Muscle layer of colon (tissue), 2 donors: ENCODE measurements around the gene QPCTL.

ENCODE experiments used
- H3K27ac ChIP-seq: one replicate; pipeline ENCODE4 v1.7.0; 2013; ENCODE audit warnings: low read depth, mild to moderate bottlenecking, low read length, moderate library complexity
- H3K27me3 ChIP-seq, 2 donors: one replicate each; pipeline ENCODE4 v1.7.0; 2013; ENCODE audit warnings: low read length in 2 of 2, mild to moderate bottlenecking in 2 of 2; ENCODE audit not compliant: insufficient read depth in 2 of 2, control insufficient read depth in 1 of 2
- H3K36me3 ChIP-seq: one replicate; pipeline ENCODE4 v1.7.0; 2013; ENCODE audit warnings: mild to moderate bottlenecking, low read length; ENCODE audit not compliant: insufficient read depth
- H3K4me1 ChIP-seq: one replicate; pipeline ENCODE4 v1.7.0; 2013; ENCODE audit warnings: mild to moderate bottlenecking, low read length; ENCODE audit not compliant: insufficient read depth
- H3K4me3 ChIP-seq, 2 donors: one replicate each; pipeline ENCODE4 v1.7.0; 2013; ENCODE audit warnings: low read length in 2 of 2, low read depth in 1 of 2, mild to moderate bottlenecking in 1 of 2, moderate library complexity in 1 of 2
- H3K9ac ChIP-seq: one replicate; pipeline ENCODE4 v1.7.0; 2013; ENCODE audit warnings: low read length
- H3K9me3 ChIP-seq: one replicate; pipeline ENCODE4 v1.7.0; 2013; ENCODE audit warnings: mild to moderate bottlenecking, low read length
- donor health status: abdominal sarcoma.
- donor health status: Adenocarcinoma of cecum.

QPCTL gene

DNA sequence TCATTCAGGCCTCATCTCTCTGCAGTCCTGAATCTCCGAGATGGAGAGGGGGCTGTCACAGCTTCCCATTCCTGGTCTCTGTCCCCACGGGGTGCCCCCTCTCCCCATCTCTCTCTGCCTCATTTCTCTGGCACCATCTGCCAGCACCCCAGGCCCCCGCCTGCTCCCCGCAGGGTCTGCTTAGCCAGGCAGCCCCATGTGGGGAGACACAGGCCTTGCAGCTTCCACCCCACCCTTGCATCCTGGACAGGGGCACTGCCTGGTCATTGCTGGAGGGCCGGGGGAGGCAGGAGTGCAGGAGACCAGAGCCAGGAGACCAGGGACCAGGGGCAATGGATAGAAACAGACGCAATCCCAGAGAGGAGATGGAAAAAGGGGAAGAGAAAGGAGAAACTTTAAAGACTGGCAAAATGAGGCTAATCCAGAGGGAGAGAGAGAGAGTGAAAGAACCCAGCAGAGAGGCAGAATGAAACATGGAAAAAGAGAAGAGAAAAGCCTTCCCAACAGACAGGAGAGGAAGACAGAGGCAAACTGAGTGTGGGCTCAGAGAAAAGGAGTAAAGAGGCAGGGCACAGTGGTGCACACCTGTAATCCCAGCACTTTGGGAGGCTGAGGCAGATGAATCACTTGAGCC is 33.3 kb upstream of the QPCTL start:
- no peak overlapping the region for H3K4me3 ChIP-seq
- no peak overlapping the region for H3K9ac ChIP-seq
- no peak overlapping the region for H3K27ac ChIP-seq
- no peaks in the 10 kb centered on the region for H3K36me3 ChIP-seq
- H3K27me3 ChIP-seq, result peaks cover 0 to 10% of the 10 kb centered on the region in 2 donors
- H3K4me1 ChIP-seq, result no peaks in the 10 kb centered on the region
- no peaks in the 10 kb centered on the region for H3K9me3 ChIP-seq

DNA sequence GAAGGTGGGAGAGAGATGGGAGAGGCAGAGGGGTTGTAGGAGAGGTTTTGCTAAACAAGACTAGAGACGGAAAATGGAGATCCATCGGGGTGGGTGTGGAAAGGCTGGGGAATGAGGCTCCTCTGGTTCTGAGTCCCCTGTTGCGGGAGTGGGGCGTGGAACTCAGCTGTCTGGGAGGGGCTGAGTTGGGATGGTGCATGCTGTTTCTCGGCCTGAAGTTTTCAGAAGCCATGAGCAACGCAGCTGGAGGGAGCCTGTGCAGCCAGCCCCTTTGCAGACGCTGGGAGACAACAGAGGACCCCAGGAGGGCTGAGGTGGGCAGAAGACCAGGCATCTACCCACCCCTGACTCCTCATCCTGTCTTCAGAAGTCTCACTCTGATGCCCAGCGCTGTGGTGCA is 31.8 kb upstream of the QPCTL start:
- H3K27me3 ChIP-seq, result peaks cover 0 to 14% of the 10 kb centered on the region in 2 donors

DNA sequence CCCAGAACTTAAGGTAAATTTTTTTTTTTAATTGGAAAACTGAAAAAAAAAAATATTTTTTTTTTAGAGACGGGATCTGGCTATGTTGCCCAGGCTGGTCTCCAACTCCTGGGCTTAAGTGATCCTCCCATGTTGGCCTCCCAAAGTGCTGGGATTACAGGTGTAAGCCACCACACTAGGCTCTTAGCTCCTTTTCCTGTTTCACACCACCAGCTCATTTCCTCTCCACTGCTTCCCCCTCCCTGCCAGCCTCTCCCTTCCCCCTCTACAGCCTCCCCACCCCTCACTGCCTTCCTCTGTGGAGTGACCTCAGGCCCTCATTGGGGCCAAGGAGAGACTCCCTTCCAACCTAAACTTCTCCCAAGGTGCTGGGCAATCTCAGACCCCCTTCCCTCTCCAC is 28.7 kb upstream of the QPCTL start:
- Histone ChIP-seq H3K9me3 (no peaks in the 10 kb centered on the region), H3K27ac (no peak overlapping the region), H3K4me3 (no peak overlapping the region), H3K4me1 (peaks cover 8% of the 10 kb centered on the region), H3K27me3 (peaks cover 13 to 27% of the 10 kb centered on the region in 2 donors), H3K9ac (no peak overlapping the region), H3K36me3 (no peaks in the 10 kb centered on the region)

More for the DNA sequence above, 31.8 kb upstream of the QPCTL start:
- Histone ChIP-seq H3K27ac (no peak overlapping the region), H3K9me3 (no peaks in the 10 kb centered on the region), H3K36me3 (no peaks in the 10 kb centered on the region), H3K4me3 (no peak overlapping the region), H3K9ac (no peak overlapping the region), H3K4me1 (no peaks in the 10 kb centered on the region)

DNA sequence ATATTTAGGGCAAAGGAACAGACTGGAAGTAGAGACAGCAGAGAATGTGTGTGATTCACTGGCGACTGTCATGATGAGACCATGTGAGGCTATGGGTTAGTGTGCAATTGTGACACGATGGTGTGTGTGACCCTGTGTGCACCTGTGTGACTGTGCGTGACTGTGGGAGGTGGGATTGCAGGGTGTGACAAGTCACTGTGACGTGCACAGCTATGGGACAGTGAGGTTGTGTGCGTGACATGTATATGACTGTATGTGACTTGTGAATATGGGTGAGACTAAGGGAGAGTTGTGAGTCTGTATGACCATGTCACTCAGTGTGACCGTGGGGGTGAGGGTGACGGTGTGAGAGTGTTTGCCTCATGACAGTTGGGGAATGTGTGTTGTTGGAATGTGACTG is 27.9 kb upstream of the QPCTL start:
- no peak overlapping the region for H3K9ac ChIP-seq
- H3K27me3 ChIP-seq, result peaks cover 18 to 29% of the 10 kb centered on the region in 2 donors

DNA sequence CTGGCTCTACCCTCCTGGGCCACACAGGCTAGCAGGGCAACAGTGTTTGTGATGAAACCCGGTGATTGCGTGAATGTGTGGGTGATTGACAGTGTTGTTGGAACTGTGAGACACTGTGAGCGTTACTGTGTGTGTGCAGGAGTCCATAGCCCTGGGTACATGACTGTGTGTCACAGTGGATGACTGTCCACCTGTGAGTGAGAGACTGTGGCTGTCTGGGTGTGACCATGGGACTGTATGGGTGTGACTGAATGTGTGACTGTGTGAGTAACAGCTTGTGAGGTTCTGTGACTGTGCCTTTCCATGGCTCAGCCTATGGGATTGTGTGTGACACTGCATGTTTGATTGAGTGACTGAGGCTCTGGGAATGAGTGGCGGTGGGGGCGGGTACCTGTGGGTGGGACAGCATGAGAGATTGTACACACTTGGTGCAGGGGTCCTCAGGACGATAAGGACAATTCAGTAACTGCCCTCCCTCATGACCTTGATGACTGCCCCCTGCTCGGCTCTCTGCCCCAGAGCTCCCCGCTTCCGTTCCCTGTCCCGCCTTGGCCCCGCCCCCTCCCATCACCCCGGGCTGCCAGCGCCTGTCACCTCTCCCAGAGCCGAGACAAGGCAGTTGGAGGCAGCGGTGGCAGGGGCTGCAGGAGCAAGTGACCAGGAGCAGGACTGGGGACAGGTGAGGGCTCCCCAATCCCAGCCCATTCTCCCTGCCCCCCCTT is 24.7 kb upstream of the QPCTL start, which contains the start of gene GIPR:
Gene GIPR, plus strand, starts transcription at position 602 of the 722 bp plus-strand sequence. CDS start 1,300 bp downstream, outside the sequence.
- Histone ChIP-seq H3K36me3 (no peaks in the 10 kb centered on the region), H3K4me1 (peaks cover 12% of the 10 kb centered on the region), H3K9me3 (no peaks in the 10 kb centered on the region), H3K4me3 (peak within 1 kb of the TSS in 1 of 2 donors; percentile 32), H3K27ac (no peak within 1 kb of the TSS), H3K27me3 (peaks cover 30 to 59% of the 10 kb centered on the region in 2 donors), H3K9ac (no peak within 1 kb of the TSS)

More for the DNA sequence above, 27.9 kb upstream of the QPCTL start:
- no peak overlapping the region for H3K4me3 ChIP-seq
- peaks cover 12% of the 10 kb centered on the region for H3K4me1 ChIP-seq
- no peaks in the 10 kb centered on the region for H3K9me3 ChIP-seq
- H3K27ac ChIP-seq, result no peak overlapping the region
- H3K36me3 ChIP-seq, result no peaks in the 10 kb centered on the region

DNA sequence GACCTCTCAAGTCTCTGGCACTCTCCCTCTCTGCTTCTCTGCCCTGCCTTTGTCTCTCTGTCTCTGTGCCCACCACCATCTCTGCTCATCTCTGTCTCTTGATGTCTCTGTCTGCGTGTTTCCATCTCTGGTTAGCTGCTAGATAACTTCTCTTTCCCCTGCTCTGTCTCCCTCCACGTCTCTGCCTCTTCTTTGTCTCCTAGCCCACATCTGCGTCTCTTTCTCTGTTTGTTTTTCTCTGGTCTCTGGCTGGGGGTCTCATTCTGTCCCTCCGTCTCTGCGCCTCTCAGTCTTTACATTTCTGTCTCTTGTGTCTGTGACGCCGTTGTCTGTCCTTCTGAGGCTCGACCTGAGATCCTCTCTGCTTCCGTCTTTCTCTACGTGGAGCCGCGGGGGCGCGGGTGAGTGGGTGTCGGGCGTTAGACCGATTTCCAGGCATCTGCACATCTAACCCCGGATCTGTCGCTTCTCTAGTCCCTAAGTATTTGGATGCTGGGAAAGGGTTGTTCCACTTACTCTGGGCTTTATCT is 24.1 kb upstream of the QPCTL start:
- no peaks in the 10 kb centered on the region for H3K9me3 ChIP-seq
- H3K4me1 ChIP-seq, result peaks cover 12% of the 10 kb centered on the region
- no peaks in the 10 kb centered on the region for H3K36me3 ChIP-seq
- peaks cover 30 to 60% of the 10 kb centered on the region in 2 donors for H3K27me3 ChIP-seq
- no peak overlapping the region for H3K9ac ChIP-seq
- no peak overlapping the region for H3K27ac ChIP-seq
- H3K4me3 ChIP-seq, result peak overlapping the region in 1 of 2 donors; percentile 32

DNA sequence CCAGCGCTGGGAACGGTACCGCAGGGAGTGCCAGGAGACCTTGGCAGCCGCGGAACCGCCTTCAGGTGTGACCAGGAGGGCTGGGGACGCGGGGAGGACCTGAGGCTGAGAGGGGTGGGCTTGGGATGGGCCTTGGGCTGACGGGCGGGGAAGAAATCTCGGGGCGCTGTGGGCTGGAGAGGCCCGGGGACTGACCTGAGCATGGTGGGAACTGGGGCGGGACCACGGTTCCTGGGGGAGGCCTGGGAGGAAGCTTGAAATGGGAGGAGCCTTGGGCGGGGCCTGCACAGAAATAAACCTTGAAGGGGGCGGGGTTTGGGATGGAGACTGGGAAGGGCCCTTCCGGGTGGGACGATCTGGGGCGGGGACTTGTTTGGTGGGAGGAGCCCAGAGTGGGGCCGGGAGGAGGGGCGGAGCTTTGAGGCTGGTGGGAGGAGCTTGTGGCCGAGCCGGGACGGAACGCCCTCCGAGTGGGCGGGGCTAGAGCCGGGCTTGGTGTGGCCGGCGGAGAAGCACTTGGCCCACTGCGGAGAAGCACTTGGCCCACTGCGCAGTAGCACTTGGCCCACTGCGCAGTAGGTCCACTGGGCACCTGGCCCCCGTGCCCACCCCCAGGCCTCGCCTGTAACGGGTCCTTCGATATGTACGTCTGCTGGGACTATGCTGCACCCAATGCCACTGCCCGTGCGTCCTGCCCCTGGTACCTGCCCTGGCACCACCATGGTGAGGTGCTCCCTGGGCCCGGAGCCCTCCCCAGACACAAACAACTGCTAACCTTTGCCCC is 21.6 kb upstream of the QPCTL start:
- no peak overlapping the region for H3K27ac ChIP-seq
- peaks cover 30 to 52% of the 10 kb centered on the region in 2 donors for H3K27me3 ChIP-seq
- no peak overlapping the region for H3K4me3 ChIP-seq
- H3K36me3 ChIP-seq, result no peaks in the 10 kb centered on the region
- no peak overlapping the region for H3K9ac ChIP-seq
- H3K9me3 ChIP-seq, result no peaks in the 10 kb centered on the region
- H3K4me1 ChIP-seq, result peaks cover 12% of the 10 kb centered on the region

DNA sequence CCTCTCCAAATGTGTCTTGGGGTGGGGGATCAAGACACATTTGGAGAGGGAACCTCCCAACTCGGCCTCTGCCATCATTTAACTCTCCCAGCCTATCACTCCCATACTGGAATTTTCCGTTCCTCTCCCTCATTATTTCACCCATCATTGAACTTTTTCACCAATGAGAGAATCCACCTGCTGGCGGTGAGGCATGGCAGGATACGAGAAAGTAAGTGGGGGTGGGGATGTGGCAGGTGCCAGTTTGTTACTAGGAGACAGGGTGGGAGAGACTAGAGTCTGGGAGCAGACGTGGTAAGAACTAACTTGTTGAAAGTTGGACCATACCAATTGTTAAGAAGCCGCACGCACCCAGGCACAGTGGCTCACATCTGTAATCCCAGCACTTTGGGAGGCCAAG is 17.5 kb upstream of the QPCTL start:
- H3K27me3 ChIP-seq, result peaks cover 35 to 63% of the 10 kb centered on the region in 2 donors
- no peak overlapping the region for H3K9ac ChIP-seq
- no peak overlapping the region for H3K4me3 ChIP-seq
- peaks cover 10% of the 10 kb centered on the region for H3K4me1 ChIP-seq
- no peaks in the 10 kb centered on the region for H3K9me3 ChIP-seq
- H3K27ac ChIP-seq, result no peak overlapping the region
- H3K36me3 ChIP-seq, result no peaks in the 10 kb centered on the region

DNA sequence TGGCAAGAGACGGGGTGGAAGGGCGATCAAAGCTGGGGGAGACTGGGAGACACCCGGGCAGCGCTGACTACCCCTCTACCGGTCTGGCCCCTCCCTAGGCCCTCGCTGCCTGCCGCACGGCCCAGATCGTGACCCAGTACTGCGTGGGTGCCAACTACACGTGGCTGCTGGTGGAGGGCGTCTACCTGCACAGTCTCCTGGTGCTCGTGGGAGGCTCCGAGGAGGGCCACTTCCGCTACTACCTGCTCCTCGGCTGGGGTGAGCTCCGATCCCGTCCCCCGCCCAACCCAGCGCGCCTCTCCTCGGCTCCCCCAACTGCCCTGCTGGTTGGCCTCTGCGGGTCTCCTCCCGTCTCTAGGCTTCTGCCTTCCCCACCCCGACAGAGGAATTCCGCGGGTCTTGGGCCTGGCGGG is 15.6 kb upstream of the QPCTL start:
- Histone ChIP-seq H3K27me3 (peaks cover 23 to 49% of the 10 kb centered on the region in 2 donors), H3K27ac (no peak overlapping the region), H3K9me3 (no peaks in the 10 kb centered on the region), H3K36me3 (no peaks in the 10 kb centered on the region), H3K9ac (no peak overlapping the region), H3K4me3 (no peak overlapping the region), H3K4me1 (peaks cover 10% of the 10 kb centered on the region)

DNA sequence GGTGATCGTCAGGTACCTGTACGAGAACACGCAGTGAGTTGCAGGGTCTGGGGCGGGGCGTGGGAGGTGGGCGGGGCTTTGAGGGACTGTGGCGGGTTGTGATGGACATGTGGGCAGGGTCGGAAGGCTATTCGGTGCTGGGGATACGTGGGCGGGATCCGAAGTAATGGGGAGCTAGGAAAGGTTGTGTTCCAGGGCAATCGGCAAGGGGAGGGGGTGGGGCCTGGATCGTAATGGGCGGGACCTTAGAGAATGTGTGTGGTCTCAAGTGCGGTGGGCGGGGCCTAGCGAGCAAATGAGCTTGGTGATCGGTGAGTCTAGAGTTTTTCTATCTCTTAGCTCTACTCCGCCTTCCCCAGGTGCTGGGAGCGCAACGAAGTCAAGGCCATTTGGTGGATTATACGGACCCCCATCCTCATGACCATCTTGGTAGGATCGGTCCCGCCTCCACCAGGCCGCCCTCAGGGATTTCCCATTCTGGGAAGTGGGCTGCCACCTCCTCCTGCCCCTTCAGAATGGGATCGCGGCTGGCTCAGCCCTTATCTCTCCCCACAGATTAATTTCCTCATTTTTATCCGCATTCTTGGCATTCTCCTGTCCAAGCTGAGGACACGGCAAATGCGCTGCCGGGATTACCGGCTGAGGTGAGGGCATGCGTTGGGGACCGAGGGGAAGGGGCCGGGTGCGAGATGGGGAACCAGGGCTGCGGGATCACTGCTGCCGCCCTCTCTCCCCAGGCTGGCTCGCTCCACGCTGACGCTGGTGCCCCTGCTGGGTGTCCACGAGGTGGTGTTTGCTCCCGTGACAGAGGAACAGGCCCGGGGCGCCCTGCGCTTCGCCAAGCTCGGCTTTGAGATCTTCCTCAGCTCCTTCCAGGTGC is 14.9 kb upstream of the QPCTL start:
- Histone ChIP-seq H3K9ac (no peak overlapping the region), H3K36me3 (no peaks in the 10 kb centered on the region), H3K27me3 (peaks cover 23 to 42% of the 10 kb centered on the region in 2 donors), H3K4me3 (peak overlapping the region in 1 of 2 donors; percentile 9), H3K27ac (no peak overlapping the region), H3K9me3 (no peaks in the 10 kb centered on the region), H3K4me1 (peaks cover 10% of the 10 kb centered on the region)
